A172 (cell line): ENCODE data around the gene ITPK1. TPM values are rescaled to one million over a fixed set of nuclear protein-coding genes. Genes with fewer than 3 reads are reported as not detected.
A peak's percentile ranks its signal among the peaks of the same experiment; 100 is the strongest.

Experiments used
- DNase-seq: peaks from one replicate; pipeline ENCODE4 v3.0.0-alpha.2; 2015; ENCODE audit warnings: low spot score
- total RNA-seq: library from RNA; depleted of rRNA; stranded (reverse); fragments of >200 nt; shearing (Covaris generic); gene quantifications from 2 replicates; pipeline ENCODE4 v1.2.3, GENCODE V29; 2014

The ITPK1 gene
- total RNA-seq, 1 experiment from 2014 or later = 9.2 TPM

DNA sequence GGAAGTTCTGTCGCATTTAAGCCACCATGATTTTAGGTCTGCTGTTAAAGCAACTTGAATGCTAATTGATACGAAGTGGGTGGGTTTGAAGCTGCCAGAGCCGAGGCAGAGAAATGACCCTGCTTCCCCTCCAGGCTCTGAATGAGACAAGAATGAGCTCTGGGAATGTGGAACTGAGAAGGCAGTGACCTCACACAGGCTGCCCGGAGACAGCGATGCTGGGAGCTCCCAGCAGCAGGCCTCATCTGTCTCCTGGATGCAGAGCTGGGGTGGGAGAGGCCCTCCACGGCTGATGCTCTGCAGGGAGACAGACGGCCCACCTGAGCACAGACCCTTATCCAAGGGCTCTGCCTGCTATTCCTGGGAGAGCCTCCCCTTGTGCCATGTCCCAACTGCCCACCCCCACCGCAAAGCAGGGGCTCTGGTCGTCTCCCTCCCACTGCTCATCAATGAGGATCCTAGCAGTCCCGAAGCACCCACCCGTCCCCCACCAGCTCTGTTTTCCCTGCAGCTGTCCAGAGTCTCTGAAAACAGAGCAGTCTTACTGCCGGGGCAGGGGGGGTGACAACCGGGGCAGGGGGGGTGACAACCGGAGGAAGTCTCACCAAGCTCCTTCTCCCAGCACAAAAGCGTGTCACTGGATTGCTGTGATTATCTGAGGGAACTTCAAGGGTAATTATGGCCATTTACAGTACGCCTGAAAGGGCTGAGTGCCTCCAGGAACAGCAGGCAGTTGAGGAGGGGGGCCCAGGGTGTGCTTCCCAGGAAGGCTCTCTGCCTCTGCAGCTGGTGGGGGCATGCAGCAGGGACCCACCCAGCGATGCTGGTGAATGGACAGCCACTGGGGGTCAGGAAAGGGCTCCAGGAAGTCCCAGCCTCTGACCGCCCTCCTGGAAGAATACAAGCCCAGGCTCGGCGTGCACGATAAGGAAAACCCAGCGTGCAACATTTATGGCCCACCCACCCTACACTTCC, 125.0 kb downstream of the ITPK1 start:
- DNase-seq = no peak

DNA sequence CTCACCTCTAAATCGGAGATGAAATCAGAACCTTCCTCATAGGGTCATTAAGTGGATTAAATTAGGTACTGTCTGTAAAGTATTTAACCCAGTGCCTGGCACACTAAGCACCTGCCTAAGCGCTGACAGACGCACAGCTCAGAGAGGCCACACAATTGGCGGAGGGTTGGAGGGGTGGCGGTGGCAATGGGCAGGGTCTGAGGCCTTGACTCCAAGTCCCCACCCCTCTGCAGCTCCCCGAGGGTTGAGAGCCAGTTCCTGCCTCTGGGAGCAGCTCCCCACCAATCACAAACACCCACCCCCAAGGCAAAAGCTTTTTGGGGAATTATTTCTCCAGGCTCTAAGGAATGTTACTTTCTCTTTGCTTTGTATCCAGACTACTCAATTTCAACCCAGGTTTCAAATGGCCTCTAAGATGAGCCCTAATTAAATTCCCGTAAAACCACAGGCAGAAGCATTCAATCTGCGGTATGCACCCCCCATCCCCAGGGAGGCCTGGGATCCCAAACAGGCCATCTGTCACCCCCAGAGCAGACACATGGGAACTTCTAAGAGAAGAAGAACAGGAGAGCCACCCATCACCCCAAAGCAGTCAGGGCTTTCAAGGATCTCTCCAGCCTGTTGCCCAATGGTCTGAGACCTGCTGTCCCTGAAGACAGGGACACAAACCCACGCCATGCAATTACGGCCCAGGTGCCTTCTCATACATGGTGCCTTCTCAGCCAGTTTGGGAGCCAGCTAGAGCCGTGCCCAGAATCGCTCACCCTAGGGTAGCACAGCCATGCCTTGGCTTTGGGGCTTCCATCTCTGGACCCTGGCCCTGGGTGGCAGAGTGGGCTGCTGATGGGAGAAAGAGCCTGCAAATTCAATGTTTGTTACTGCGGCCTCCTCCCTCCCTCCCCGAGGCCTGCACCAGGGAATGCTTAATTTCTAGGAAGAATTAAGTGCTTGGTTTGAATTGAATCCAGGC, 126.7 kb downstream of the ITPK1 start:
- DNase-seq = no peak

DNA sequence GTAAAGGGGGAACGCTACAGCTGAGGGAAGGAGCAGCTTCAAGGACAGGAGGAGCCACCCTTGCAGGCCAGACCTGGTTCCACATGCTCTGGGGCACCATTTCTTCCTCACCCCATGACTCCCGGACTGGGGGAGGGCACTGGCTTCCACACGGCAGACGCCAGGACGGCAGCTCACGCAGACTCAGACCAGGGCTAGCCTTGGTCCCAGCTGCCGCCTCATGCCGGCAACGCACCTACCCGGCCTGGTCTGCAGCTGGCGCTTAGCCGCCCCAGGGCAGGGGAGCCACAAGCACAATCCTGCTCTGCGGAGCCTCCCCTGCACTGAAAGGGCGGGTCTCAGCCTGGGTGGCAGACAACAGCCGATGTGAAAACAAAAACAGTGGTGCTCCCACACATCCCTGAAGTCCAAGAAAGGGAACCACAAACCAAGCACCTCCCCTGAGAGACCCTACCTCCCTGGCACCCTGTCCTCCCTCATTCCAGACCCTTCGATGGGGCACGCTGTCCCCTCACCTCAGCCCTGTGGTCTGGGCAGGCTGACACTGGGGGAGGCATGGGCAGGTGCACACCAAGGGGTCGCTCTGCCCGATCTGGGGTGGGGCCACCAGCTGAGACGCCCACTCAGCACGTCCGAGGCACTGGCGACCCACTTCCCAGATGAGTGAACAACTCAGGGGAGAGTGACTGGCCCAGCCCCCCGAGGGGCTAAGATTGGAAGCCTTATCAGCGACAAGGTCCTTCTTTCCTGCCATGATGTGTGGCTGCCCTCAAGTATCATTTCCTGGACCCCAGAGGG, 127.8 kb downstream of the ITPK1 start:
- DNase-seq = no peak

DNA sequence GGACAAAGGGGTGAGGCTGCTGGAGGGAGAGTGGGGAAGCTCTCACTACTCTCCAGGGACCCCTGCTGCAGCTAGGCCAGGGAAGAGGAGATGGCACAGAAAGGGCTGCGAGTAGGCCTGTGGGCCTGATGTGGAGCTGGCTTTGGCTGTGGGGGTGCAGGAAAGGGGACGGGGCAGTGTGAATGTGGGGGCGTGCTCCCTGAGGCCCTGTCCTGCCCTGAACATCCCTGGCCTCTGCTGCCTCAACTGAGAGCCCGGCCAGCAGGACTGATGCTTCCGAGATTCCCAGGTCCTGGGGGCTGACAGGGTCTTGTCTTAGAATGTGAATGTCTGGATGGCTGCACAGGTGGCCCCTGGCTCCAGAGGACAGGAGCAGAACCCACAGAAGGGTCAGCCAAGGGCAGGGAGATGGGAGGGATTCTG, 128.6 kb downstream of the ITPK1 start:
- no peak for DNase-seq

DNA sequence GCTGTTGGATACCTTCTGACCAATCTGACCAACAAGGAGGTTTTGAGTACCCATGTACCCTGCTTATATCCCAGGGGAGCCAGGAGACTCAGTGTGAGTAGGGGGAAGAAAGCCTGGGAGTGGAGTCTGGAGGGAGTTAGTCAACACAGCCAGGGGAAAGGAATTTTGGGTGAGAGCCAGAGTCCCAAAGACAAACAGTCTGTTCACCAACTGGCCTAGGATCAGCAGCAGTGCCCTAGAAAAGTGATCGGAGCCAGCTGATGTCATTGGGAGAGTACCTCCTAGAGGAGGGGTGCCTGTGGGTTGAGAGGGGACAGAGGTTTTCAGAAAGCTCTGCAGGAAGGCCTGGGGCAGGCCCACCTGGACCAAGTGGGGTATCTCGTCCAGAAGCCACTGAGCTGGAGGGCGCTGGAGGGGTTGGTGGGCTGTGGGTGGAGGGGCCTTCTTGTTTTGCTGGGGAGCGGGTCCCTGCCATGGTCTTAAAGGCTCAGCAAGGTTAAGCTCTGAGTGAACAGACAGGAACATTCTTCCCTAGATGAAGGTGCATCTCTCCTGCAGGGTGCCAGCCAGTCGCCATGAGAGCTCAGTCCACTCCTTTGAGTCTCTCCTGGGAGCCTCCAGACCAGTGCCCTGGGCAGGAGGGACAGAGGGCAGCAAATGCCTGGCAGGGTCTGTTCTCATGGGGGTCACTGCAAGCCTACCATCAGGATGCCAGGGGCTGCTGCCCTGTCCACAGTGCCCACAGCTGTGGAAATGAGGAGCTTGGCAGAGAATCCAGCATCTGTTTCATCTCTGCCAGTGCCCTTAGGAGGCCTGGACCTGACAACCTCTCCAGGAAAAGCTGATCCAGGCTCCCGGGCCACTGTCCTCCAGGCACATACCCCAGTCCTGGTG, 129.2 kb downstream of the ITPK1 start:
- peak; percentile 49 for DNase-seq

DNA sequence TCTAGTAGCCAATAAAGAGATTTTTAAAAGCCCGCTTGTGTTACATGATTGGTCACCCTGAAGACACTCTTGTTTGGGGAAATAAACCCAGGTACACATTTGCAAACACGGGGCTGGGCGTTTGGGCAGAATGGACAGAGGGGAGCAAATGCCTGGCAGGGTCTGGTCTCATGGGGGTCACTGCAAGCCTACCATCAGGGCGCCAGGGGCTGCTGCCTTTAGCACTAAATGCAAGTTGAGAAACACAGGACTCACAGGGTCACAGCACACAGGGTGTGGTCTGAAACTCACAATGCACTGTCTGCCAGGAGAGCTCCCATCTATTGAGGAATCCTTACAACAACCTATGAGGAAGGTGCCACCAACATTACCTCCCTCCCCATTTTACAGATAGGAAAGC, 130.2 kb downstream of the ITPK1 start:
- DNase-seq = no peak

DNA sequence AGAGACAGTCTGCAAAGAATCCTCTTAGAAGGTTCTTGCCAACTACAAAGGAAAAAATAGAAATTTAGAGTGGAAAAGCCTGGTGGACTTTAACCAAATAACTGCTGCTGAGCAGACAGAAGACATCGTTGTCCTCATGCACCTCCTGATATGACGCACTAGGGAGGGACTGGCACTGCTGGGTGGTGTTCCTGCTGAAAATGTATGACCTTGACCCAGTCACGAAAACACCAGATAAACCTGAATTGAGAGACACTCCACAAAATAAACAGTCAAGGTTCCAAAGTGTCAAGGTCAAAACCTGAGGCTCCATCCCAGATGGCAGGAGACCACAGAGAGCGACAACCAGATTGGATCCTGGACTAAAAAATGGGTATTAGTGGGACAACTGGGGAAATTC, 130.8 kb downstream of the ITPK1 start:
- DNase-seq = no peak

DNA sequence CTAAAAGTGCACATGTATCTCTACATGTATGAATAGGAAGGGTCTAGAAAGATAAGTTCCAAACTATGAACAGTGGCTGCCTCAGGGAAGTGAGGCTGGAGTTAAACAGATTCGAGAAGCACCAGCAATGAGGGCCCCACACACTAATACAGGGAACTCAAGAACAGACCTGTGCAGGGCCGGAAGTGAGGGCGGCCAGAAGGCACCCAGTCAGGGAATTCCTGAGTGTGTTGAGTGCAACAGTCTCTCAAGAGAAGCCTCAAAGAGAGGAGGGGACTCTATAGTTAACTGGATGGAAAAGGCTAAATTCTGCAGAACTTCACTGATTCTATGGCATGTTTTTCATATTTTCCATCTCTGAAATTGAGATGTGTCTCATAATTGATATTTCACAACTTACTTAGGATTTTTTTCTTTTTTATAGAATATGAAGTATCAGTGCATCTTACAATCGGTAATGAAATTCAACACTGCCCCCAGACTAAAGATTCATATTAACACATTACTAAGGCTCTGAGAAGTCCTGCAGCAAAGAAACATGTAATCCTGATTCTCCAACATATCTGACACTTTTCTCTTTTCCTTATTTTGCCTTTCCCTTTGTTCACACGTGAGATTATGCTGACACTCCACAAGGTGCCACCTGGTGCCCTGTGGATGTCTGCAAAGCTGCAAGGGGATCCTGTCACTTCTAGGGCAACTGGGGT, 131.5 kb downstream of the ITPK1 start:
- DNase-seq = no peak

DNA sequence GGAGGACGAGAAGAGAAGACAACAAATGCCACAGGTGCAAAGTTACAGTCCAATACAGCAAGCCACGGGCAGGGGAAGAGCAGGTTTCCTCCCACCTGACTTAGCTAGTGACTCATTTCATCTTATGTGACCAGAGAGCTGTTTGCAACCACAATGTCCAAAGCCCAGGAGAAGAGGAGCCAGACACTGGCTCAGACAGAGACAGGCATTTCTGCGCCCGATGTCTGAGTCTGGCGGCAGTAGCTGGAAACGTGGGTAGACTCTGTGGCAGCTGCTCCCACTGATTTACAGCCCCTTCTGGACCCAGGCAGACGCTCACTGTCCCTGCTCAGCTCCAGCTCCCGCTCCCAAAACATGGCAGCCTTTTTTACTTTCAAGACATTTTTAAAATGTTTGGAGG, 132.8 kb downstream of the ITPK1 start:
- peak; percentile 36 for DNase-seq

DNA sequence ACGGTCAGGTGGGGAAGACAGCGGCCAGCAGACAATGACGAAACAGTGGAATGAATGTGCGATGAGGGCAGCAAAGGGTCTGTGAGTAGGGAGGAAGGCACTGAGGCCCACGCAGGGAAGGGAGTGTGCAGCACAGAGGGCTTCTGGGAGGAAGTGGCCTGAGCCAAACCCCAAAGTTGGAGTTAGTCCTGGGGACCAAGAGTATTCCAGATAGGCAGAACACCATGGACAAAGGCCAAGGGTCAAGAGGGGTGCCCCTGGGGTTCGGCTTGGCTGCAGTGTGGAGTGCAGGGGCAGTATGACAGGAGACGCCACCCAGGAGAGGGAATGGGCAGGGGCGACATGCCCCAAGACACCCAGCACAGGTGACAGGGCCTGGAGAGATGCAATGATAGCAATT, 134.0 kb downstream of the ITPK1 start:
- no peak for DNase-seq

DNA sequence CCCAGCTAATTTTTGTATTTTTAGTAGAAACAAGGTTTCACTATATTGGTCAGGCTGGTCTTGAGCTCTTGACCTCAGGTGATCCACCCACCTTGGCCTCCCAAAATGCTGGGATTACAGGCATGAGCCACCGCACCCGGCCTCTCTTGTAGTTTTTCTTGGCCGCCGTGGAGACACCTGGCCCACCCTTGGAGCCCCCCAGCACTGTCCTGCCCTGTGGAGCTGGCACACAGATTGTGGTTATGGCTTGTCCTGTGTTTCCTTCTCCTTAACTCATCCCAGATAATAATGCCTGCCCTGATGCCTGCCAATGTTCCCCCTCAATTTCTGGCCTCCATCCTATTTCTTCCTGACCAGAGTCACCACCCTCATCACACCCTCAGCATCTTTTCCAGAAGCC, 134.9 kb downstream of the ITPK1 start:
- DNase-seq = no peak

DNA sequence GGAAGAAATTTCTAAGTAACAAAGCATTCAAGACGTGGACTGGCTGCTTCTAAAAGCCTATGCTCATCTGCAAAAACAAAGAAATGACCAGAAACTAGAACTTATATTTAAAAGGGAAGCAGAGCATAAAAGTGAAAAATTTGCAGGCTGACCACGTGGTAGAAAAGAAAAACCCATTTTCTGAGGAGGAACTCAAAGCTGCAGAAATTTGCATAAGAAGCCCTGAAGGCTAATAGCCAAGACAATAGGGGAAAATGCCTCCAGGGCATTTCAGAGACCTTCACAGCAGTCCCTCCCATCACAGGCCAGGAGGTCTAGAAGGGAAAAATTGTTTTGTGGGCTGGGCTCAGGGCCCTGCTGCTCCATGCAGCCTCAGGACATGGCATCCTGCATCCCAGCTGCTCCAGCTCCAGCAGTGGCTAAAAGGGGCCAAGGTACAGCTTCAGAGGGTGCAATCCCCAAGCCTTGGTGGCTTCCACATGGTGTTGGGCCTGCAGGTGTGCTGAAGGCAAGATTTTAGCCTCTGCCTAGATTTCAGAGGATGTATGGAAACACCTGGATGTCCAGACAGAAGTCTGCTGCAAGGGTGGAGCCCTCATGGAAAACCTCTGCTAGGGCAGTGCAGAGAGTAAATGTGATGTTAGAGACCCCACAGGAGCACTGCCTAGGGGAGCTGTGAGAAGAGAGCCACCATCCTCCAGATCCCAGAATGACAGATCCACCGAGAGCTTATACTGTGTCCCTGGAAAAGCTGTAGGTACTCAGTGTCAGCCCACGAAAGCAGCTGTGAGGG, 137.3 kb downstream of the ITPK1 start:
- no peak for DNase-seq

DNA sequence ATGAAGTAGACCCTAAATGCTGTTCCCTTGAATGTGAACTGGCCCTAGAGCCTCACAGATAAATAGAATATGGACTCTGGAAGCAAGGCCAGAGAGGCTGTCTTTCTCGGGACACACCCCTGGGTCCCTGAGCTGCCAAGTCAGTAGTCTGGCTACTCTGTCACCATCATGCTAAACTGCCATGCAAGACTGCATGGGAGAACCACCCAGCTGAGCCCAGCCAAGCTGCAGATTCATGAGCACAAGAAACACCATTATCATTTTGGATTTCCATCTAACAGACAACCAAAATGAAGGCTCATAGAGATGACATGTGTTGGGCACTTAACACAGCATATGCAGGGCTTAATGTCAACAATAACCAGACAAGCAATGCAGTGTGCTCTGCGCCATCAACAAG, 139.5 kb downstream of the ITPK1 start:
- no peak for DNase-seq

DNA sequence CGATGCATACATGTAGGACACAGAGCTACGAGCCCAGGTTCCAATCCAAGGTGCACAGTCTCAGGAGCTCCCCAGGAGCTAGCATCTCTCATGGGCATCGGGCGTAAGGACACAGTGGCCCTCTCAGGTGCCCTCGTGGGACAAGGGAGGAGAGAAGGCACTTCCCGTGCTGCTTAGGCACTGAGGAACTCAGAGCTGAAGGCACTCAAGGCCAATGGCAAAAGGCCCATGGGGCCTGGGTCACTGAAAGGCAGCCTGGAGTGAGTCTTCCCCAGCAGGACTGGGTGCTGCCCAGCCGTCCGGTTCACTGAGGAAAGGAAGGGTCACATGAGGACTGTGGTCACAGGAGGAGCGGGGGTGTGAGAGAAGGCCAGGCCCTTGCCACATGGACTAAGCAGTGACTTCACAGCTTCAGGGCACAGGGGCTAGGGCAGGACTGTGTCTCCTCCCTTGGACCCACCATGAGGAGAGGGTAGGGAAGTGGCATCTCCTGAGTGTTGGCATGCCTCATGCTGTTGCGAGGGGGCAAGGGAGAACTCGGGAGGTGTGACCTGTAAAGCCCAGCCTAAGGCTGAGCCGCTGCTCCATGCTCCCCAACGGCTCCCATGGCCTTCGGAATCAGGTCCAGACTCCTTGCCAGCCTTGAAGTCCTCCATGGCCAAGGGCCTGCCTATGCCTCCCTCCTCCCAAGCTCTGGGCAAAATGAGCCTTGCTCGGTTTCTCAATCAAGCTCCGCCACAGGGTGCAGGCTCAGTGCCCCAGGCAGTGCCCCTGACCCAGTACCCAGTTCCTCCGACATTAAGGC, 141.0 kb downstream of the ITPK1 start:
- DNase-seq = no peak

DNA sequence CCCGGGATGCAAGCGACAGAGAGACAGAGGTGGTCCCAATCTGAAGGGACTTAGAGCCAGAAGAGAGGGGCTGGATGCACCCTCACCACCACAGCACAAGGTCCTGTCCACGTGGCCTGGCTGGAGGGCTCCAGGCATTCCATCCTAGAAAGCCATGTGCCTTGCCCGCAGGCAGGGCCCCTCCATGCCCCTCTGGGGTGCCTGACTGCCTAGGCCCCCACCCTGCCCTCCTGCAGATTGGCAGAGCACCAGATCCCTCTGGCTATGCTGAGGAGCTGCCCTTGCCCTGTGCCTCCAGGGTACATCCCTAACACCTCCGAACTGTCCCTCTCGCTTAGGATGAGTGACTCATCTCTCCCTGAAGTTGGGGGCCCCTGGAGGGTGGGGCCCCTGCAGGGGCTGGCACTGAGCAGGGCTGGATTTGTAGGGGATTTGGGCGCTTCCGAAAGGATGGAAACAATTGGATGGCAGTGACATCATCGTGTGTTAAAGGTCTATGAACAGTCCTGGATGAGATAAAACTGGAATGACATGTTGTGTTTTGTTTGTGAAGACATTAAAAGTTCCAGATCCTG, 141.8 kb downstream of the ITPK1 start:
- peak; percentile 5 for DNase-seq

DNA sequence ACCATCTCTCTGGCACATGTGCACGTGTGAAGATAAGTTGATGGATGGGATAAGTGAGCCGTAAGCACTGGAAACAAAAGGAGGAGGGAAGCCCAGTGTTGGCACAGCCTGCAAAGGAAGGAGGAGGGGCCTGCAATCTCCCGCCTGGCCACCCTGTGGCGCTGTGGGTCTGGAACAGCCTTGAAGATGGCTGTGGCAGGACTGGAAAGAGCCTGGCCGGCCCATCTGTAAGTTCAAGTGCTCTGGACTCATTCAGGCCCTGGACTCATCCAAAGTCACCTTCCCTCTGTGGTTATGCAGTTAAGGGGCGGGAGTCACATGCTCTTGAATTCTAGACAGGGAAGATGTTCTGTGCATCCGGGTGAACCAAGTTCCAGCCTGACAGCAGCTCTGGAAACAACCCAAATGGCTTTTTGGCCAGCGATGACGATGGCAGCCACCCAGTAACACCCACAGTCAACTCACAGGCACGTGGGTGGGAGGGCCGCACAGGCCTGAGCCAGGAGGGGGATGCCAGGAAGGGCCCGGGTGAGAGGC, 142.4 kb downstream of the ITPK1 start:
- DNase-seq = peak; percentile 59

DNA sequence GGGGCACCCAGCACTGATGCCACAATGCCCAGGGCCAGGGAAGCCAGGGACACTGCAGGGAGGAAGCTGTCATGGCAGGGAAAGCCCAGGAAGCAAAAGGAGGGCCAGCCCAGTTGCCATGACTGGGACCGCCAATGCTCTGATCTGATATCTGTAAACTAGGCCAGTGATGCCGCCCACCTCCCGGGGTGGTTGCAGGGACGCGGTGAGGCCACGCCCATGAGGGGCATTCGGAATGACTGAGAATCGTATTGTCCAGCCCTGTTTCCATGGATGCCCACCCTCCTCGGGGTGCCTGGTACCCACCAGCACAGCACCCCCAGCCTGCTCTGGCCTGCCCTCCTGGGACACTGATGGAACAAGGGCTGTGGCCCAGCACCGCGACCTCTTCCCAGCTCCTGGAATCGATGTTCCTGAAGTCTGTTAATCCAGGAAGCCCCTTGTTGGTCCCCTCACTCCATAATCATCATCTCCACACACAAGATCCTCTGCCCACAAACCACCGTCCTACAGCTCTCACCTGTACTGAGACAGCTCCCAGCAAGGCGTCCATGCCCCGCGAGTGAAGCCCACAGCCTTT, 144.0 kb downstream of the ITPK1 start:
- DNase-seq = no peak
